Measurements from ENCODE around the gene NKAP. TPM values are rescaled to one million over a fixed set of nuclear protein-coding genes. Genes with fewer than 3 reads are reported as not detected.
"Not testable (repeated sequence)": the region's sequence is repeated elsewhere in the genome, so short reads cannot be mapped to it uniquely, and the experiment has no call there.

Gene NKAP
- total and polyA plus RNA-seq, 2 donors (not counting 1 experiment from before 2014, with no cell fraction given) = 2.3 to 17.9 TPM

GRCh38 chrX:119982145-119982544, 38.6 kb upstream of the NKAP start:
- Mint-ChIP-seq H3K9me3 (ENCODE audit: insufficient read depth) (no peaks in the 10 kb centered on the region), H3K4me1 (no peaks in the 10 kb centered on the region), H3K27ac (no peak overlapping the region), H3K27me3 (peaks cover 9% of the 10 kb centered on the region), H3K4me3 (no peak overlapping the region)
- H4K20me1 ChIP-seq (ENCODE audit: control insufficient read depth, insufficient read depth, low read length, poor library complexity, severe bottlenecking) = no peaks in the 10 kb centered on the region
- ATAC-seq (ENCODE audit: low read depth) = no peak
- ChIA-PET POLR2A (no interaction called here), CTCF (interaction anchor here (0.6 to 4.2 kb wide), 11 partner anchors 9 to 855 kb away, joined by 3 to 27 read pairs (median 4); no protein-coding TSS in a partner anchor)
- no peak overlapping the region for H3K9ac ChIP-seq (ENCODE audit: low read length)
- H3K79me2 ChIP-seq (ENCODE audit: control insufficient read depth, insufficient read depth, low read length) = no peaks in the 10 kb centered on the region
- no peaks in the 10 kb centered on the region for H3K9me3 ChIP-seq (ENCODE audit: control extremely low read depth in 1 of 3, control insufficient read depth in 2 of 3, insufficient read depth in 1 of 3, low read length in 2 of 3)
- H3K27ac ChIP-seq (ENCODE audit: low read length in 2 of 2) = no peak overlapping the region
- H3K4me2 ChIP-seq (replicated peaks; ENCODE audit: low read depth, low read length, poor library complexity, severe bottlenecking) = no peak overlapping the region
- no peak for TF ChIP-seq CTCF (IDR thresholded peaks at IDR 0.05)
- no peak for TF ChIP-seq EZH2 (IDR thresholded peaks at IDR 0.05; ENCODE audit: borderline replicate concordance, insufficient read depth, low read depth, low read length, poor library complexity, severe bottlenecking)
- intact Hi-C loops (cut with micrococcal nuclease) = no loop called here
- H3K27me3 ChIP-seq (replicated peaks in 1 of 4; ENCODE audit: control extremely low read depth in 1 of 4, control insufficient read depth in 3 of 4, insufficient read depth in 4 of 4, low read length in 3 of 4) = peaks cover 0 to 16% (median 1%) of the 10 kb centered on the region in 4 experiments
- no peak overlapping the region for H3K4me3 ChIP-seq (ENCODE audit: control extremely low read depth in 1 of 5, extremely low read depth in 1 of 5, insufficient read depth in 1 of 5, low read depth in 2 of 5, low read length in 4 of 5)
- DNase-seq = no peak
- no CpG with 5 or more reads among the region's 3 CpGs for WGBS (ENCODE audit: insufficient coverage)
- H3K4me1 ChIP-seq (ENCODE audit: control insufficient read depth in 2 of 2, insufficient read depth in 2 of 2, low read length in 2 of 2) = no peaks in the 10 kb centered on the region
- no peaks in the 10 kb centered on the region for H3K36me3 ChIP-seq (replicated peaks in 1 of 2; ENCODE audit: control extremely low read depth in 1 of 2, control insufficient read depth in 1 of 2, extremely low read depth in 1 of 2, insufficient read depth in 2 of 2, low read length in 1 of 2)
- no peak overlapping the region for H2AFZ ChIP-seq (ENCODE audit: insufficient read depth, low read depth, low read length, poor library complexity, severe bottlenecking)

GRCh38 chrX:119981286-119982070, 37.9 kb upstream of the NKAP start:
- POLR2A ChIA-PET = no interaction called here
- Mint-ChIP-seq H3K9me3 (ENCODE audit: insufficient read depth) (no peaks in the 10 kb centered on the region), H3K4me1 (no peaks in the 10 kb centered on the region), H3K27ac (no peak overlapping the region), H3K4me3 (no peak overlapping the region), H3K27me3 (peaks cover 9% of the 10 kb centered on the region)
- Histone ChIP-seq H3K27ac (ENCODE audit: low read length in 2 of 2) (no peak overlapping the region), H4K20me1 (ENCODE audit: control insufficient read depth, insufficient read depth, low read length, poor library complexity, severe bottlenecking) (no peaks in the 10 kb centered on the region), H2AFZ (ENCODE audit: insufficient read depth, low read depth, low read length, poor library complexity, severe bottlenecking) (no peak overlapping the region), H3K4me3 (ENCODE audit: control extremely low read depth in 1 of 5, extremely low read depth in 1 of 5, insufficient read depth in 1 of 5, low read depth in 2 of 5, low read length in 4 of 5) (no peak overlapping the region), H3K4me2 (replicated peaks; ENCODE audit: low read depth, low read length, poor library complexity, severe bottlenecking) (no peak overlapping the region), H3K4me1 (ENCODE audit: control insufficient read depth in 2 of 2, insufficient read depth in 2 of 2, low read length in 2 of 2) (no peaks in the 10 kb centered on the region), H3K79me2 (ENCODE audit: control insufficient read depth, insufficient read depth, low read length) (no peaks in the 10 kb centered on the region), H3K9ac (ENCODE audit: low read length) (no peak overlapping the region), H3K27me3 (replicated peaks in 1 of 4; ENCODE audit: control extremely low read depth in 1 of 4, control insufficient read depth in 3 of 4, insufficient read depth in 4 of 4, low read length in 3 of 4) (peaks cover 0 to 12% (median 1%) of the 10 kb centered on the region in 4 experiments), H3K9me3 (ENCODE audit: control extremely low read depth in 1 of 3, control insufficient read depth in 2 of 3, insufficient read depth in 1 of 3, low read length in 2 of 3) (no peaks in the 10 kb centered on the region), H3K36me3 (replicated peaks in 1 of 2; ENCODE audit: control extremely low read depth in 1 of 2, control insufficient read depth in 1 of 2, extremely low read depth in 1 of 2, insufficient read depth in 2 of 2, low read length in 1 of 2) (no peaks in the 10 kb centered on the region)
- TF ChIP-seq EZH2 (IDR thresholded peaks at IDR 0.05; ENCODE audit: borderline replicate concordance, insufficient read depth, low read depth, low read length, poor library complexity, severe bottlenecking) (no peak), CTCF (IDR thresholded peaks at IDR 0.05) (peak; percentile 46)
- ATAC-seq (ENCODE audit: low read depth) = peak; percentile 33
- intact Hi-C loops (cut with micrococcal nuclease) = no loop called here
- peak; percentile 43 for DNase-seq
- CTCF ChIA-PET = interaction anchor here (0.6 to 4.2 kb wide), 11 partner anchors 10 to 855 kb away, joined by 3 to 27 read pairs (median 4); no protein-coding TSS in a partner anchor
- WGBS (ENCODE audit: insufficient coverage) = 80% methylated on average over 2 of the region's 15 CpGs

- H3K9me3 Mint-ChIP-seq (ENCODE audit: insufficient read depth); H4K20me1 ChIP-seq (ENCODE audit: control insufficient read depth, insufficient read depth, low read length, poor library complexity, severe bottlenecking); H3K4me2 ChIP-seq (replicated peaks; ENCODE audit: low read depth, low read length, poor library complexity, severe bottlenecking); H3K4me1 ChIP-seq (ENCODE audit: control insufficient read depth in 2 of 2, insufficient read depth in 2 of 2, low read length in 2 of 2); H3K27me3 ChIP-seq (replicated peaks in 1 of 4; ENCODE audit: control extremely low read depth in 1 of 4, control insufficient read depth in 3 of 4, insufficient read depth in 4 of 4, low read length in 3 of 4); H3K36me3 ChIP-seq (replicated peaks in 1 of 2; ENCODE audit: control extremely low read depth in 1 of 2, control insufficient read depth in 1 of 2, extremely low read depth in 1 of 2, insufficient read depth in 2 of 2, low read length in 1 of 2); H3K9ac ChIP-seq (ENCODE audit: low read length); H3K79me2 ChIP-seq (ENCODE audit: control insufficient read depth, insufficient read depth, low read length); H3K4me1 Mint-ChIP-seq; H3K27me3 Mint-ChIP-seq; H3K4me3 ChIP-seq (ENCODE audit: control extremely low read depth in 1 of 5, extremely low read depth in 1 of 5, insufficient read depth in 1 of 5, low read depth in 2 of 5, low read length in 4 of 5); H3K4me3 Mint-ChIP-seq; POLR2A ChIA-PET; H2AFZ ChIP-seq (ENCODE audit: insufficient read depth, low read depth, low read length, poor library complexity, severe bottlenecking); H3K27ac ChIP-seq (ENCODE audit: low read length in 2 of 2); CTCF ChIA-PET; intact Hi-C loops (cut with micrococcal nuclease); DNase-seq; H3K9me3 ChIP-seq (ENCODE audit: control extremely low read depth in 1 of 3, control insufficient read depth in 2 of 3, insufficient read depth in 1 of 3, low read length in 2 of 3); ATAC-seq (ENCODE audit: low read depth); H3K27ac Mint-ChIP-seq: not testable (repeated sequence)
- no CpG with 5 or more reads among the region's 4 CpGs for WGBS (ENCODE audit: insufficient coverage)
These were observed 33.6 kb upstream of the NKAP start for GRCh38 chrX:119977172-119977571.

Measured in B cell (primary cell).